A172 (cell line): ENCODE measurements around the gene MLIP. TPM values are rescaled to one million over a fixed set of nuclear protein-coding genes. Genes with fewer than 3 reads are reported as not detected.
"Not testable (repeated sequence)": the region's sequence is repeated elsewhere in the genome, so short reads cannot be mapped to it uniquely, and the experiment has no call there.

Experiments used
- DNase-seq: peaks from one replicate; pipeline ENCODE4 v3.0.0-alpha.2; 2015; ENCODE audit warnings: low spot score
- total RNA-seq: library from RNA; depleted of rRNA; stranded (reverse); fragments of >200 nt; shearing (Covaris generic); gene quantifications from 2 replicates; pipeline ENCODE4 v1.2.3, GENCODE V29; 2014; rRNA removed

Gene MLIP, protein sequence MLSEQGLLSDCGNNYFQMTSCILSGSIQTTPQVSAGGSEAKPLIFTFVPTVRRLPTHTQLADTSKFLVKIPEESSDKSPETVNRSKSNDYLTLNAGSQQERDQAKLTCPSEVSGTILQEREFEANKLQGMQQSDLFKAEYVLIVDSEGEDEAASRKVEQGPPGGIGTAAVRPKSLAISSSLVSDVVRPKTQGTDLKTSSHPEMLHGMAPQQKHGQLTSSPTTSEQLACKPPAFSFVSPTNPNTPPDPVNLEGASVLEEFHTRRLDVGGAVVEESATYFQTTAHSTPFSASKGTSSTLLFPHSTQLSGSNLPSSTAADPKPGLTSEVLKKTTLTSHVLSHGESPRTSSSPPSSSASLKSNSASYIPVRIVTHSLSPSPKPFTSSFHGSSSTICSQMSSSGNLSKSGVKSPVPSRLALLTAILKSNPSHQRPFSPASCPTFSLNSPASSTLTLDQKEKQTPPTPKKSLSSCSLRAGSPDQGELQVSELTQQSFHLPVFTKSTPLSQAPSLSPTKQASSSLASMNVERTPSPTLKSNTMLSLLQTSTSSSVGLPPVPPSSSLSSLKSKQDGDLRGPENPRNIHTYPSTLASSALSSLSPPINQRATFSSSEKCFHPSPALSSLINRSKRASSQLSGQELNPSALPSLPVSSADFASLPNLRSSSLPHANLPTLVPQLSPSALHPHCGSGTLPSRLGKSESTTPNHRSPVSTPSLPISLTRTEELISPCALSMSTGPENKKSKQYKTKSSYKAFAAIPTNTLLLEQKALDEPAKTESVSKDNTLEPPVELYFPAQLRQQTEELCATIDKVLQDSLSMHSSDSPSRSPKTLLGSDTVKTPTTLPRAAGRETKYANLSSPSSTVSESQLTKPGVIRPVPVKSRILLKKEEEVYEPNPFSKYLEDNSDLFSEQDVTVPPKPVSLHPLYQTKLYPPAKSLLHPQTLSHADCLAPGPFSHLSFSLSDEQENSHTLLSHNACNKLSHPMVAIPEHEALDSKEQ
- 0.81 and 1.1 TPM in 2 replicates for total RNA-seq

DNA sequence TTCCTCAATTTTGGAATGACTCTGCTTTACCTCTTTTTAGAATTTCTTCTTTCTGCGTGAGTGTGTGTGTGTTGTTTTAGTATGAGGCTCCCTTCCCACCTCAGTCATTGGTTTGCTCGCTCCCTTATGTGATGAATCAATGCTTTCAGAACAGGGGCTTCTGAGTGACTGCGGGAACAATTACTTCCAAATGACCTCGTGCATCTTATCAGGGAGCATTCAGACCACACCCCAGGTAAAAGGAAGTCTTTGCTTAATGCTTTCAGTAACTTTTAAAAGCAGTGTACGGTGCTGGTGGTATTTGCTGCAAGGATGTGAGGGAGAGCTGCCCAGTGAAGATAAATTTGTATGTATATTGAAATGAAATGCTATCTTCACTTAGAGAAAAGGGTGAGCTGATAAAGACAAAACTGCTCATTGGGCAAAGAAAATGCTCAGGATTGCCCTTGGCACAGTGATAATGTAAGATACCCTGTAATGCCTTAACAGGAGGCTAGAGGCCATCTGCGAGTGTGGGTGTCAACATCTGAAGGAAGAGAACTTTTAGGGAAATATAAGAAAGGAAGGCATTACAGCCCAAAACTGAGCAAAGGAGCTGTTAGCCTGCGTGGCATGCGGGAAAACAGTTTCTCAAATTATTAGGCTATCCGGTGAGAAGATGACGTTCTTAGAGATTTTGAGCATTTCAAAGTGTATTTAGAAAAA is at the start of gene MLIP:
Gene MLIP, plus strand, starts transcription at position 103 of the 705 bp plus-strand sequence. Its CDS starts 37 bp downstream, at position 140.
- DNase-seq: no peak

DNA sequence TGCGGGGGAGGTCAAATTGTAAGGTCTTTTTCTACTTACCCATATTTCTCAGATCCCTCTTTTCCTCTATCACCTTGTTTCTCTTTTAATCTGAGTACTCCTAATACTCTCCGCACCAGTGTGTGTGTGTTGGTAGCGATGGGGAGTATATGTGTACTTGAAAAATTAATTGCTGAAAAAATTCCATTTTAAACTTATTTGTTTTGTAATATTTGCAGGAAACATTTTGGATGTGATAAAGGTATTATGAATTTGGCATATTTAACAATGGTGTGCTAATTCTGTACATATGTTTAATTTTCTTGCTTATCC is 48.1 kb upstream of the MLIP start:
- no peak for DNase-seq

DNA sequence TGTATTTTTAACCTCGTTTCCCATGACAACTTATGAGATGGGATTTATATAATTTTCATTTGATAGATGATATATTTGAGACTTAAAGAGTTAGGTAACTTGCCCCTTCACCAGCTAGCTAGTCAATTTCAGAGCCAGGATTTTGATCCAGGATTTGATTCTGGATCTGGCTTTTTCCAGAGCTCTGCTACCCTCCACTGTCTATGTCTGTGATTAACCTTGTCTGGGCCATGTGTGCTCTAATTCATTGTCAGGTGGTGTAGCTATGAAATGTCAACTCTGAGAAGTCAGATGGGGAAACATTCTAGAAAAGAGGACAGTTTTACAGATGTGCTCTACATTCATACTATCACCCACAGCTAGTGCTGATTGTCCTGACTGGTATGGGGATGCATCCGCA is 42.5 kb upstream of the MLIP start:
- DNase-seq: no peak

DNA sequence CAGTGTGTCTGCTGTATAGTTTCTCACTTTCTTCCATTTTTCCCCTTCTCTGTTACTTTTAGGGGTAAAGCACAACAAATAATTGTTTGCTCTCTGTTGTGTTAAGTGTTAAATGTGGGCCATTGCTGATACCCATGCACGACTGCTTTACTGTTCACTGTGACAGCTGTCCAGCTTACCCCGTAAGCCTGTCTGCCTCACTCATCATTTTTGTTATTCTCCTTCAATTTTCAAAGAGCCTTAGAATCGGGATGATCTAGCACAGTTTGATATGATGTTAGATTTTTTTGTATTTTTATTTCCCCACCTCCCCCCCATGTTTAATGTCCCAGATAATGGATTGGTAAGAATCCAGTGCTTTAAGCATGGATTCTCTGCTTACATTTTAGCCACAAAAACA is 41.2 kb upstream of the MLIP start:
- no peak for DNase-seq

DNA sequence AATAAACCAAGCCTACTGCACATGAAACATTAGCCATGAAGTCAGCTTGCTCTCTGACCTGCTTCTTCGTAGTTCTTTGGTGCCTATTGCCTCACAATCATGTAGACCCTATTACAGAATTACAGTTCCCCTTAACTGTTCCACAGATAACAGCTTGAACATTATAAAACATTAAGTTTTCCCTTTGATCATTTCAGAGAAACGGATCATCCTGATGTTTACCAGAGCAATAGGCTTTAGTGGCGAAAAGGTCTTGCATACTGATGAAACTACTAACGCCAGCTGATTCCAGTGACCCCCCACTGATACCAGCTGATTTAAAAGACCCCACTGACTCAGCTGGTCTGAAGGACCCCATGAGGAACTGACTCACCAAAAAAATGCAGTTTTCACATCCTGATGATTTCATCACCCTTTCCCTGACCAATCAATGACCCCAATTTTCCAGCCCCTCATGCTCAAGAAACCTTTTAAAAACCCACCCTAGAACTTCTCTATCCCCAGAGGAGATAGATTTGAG is 39.4 kb upstream of the MLIP start:
- DNase-seq: no peak

DNA sequence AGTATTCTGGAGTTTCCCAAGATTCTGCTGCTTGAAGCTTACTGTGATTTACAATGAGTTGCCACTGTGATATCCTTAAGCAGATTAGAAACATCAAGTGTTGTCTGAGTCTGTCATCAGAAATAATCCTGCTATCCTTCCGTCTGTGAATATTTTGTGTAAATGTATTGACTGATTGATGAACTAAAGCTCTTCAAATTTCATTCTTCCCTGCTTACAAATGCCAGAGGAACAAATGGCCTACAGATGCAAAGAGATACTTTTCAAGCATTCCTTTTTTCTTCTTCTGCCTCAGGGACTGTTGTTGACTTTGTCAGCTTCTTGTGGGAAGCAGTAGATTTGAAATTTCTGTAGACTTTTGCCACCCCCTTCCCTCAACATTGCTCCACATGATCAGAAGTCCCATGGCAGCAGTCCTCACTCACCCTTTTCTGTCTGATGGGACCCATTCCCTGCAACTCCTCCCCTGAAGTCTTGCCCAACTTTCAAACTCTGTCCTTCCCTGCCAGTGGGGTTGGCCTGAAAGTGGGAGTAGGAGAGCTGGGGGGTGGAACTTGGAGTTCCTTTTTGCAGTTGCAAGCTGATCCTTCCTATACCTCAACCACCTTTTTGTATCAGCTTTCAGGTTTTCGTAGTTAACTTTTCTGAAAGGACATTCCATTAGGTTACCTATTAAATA is 38.5 kb upstream of the MLIP start:
- DNase-seq: no peak

DNA sequence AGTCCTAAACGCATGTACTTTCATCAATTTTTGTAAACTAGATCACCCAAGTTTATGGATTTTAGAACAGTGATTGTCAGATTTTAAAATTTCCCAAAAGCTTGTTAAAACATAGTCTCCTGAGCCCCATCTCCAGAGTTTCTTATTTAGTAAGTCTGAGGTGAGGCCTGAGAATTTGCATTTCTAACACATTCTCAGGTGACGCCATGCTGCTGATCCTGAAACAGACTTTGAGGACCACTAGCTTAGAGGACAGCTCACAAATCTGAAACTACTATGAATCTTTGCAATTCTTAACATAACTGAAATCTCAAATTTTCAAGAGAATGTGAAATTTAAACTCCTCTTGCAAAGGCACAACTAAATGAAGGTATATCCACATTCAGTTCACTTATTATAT is 37.8 kb upstream of the MLIP start:
- no peak for DNase-seq

DNA sequence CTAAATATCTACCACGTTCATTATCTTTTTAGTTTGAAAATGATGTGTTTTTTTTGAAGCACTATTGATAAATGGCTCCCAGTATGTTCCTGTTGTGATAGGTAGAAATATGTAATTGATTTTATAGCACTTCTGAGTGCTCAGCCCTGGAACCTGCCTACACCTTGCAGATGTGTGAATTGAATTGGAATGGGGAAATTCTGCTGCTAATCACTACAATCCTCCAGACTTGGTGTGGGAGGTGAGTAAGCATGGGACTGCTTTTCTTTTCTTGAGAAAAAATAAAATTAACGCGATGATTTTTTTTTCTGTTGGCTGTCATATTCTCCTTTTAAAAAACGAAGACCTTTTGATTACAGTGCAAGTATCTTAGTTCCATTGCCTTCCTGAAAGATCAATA is 37.1 kb upstream of the MLIP start:
- DNase-seq: no peak

DNA sequence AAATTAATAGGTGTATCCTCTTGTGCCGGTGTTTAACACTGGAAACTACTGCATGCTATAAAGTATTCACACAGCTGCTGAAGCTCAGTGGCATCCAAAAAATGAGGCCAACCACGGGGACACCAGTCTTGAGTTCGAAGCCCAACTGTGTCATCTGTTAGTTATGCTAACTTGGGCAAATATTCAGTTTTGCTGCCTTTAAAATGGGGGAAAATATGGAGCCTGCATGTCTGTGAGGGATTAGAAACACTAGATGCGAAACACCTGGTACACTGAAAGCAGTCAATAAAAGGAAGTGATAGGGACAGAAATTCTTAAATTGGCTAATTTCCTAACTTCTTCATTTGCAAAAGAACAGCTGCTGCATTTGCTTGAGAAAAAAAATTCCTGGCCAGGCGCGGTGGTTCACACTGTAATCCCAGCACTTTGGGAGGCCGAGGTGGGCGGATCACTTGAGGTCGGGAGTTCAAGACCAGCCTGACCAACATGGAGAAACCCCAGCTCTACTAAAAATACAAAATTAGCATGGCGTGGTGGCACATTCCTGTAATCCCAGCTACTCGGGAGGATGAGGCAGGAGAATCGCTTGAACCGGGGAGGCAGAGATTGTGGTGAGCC is 36.6 kb upstream of the MLIP start:
- no peak for DNase-seq

DNA sequence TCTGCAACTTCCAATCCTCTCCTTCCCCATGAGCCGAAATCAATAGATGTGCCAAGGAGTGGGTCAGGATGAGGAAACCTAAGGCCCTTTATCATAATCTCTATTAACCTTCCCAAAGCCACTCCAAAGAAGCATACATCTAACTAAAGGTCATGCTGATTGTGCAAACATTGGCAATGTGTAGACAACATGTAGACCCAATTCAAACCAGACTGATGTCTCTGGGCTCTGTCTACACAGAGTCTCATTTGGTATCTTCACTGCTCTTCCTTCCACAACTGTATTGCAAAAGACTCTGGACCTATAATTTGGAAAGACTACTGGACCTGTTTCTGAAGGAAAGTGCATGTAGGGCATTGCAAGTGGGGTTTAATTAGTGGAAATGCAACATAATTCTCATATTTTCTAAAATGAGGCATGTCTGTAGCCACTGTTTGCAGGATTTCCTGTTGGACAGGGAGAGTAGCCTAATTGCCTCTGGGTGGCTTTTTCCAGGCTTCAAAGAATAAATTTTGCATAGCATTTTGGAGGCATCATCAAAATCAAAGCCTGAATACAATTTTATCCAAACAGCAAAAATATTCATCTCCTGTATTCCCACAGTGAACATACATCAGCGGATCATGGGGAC is 35.0 kb upstream of the MLIP start:
- no peak for DNase-seq

DNA sequence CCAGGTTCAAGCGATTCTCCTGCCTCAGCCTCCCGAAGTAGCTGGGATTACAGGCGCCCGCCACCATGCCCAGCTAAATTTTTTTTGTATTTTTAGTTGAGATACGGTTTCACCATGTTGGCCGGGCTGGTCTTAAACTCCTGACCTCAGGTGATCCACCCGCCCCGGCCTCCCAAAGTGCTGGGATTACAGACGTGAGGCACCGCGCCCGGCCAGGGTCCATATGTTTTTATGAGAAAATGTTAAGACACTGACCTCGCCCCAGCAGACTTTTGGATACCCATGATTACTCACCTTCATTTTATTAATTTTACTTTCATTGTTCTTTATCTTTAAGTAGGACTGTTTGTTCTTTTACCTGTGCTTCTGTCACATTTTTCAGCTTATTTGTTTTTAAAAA is 29.7 kb upstream of the MLIP start:
- not testable (repeated sequence) for DNase-seq

DNA sequence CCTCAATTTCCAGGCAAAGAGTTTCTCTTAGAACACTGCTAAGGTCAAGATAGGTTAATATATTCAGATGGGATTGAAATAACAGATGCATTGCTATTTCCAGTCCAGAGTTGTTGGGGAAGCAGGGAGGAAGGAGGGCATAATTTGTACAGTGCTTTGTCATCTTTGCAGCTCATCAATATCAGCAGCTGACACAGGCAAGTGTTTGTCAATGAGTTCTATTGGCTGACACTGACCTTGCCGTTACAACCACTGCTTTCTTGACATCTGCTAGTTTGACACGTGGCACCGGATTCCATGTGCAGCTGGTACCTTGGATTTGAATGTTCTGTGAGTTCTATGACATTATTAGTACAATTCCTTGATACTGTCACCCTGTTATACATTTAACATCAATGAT is 28.0 kb upstream of the MLIP start:
- no peak for DNase-seq

DNA sequence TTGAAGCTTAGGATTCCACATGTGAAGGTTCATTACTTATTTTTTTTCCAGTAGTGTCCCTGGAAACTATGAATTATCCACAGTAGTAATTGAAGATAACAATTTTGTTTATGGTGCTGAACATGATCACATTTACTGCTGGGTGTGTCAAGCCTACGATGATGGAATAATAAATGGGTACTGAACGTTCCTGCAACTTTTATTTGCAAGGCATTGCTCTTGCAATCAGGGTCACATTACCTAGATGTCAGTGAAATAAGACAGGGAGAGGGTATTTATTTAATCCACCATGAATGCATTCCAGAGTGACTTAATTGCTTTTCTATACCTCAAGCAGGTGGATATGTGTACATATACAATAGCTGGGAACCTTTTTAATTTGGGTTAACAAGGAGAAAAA is 27.0 kb upstream of the MLIP start:
- no peak for DNase-seq

DNA sequence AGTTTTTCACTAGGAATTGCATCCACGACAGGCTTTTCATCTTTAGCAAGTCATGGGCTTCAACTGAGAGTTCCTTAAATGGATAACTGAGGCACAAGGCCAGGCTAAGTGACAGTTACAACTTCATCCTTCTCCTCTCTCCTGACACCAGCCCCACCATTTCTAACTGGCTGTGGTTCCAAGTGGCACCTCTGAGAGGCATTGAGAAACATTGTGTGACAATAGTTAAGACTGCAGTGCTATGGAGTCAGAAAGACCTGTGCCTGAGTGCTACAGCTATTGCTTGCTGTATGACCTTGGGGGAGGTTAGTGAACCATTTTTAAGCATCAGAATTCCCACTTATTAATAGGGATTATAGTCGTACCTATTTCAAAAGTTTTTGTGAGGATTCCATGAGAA is 26.2 kb upstream of the MLIP start:
- DNase-seq: no peak

DNA sequence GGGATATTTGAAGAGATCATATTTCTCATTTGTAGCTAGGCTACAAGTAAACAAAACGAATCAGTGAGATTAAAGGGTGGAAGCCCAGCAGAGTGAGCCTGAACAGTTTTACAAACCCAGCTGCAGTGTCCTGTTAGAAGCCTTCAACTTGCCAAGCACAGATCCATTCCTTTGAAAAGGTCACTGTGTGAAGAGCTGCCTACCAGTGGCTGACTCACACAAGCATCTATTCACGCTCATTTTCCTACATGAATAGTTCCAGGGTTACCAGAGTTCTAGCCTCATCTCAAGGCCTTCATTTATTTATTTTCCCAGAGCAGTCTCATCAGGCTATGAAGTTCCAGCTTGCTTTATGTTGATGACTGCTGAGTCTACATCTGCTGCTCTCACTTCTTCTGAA is 25.7 kb upstream of the MLIP start:
- no peak for DNase-seq

DNA sequence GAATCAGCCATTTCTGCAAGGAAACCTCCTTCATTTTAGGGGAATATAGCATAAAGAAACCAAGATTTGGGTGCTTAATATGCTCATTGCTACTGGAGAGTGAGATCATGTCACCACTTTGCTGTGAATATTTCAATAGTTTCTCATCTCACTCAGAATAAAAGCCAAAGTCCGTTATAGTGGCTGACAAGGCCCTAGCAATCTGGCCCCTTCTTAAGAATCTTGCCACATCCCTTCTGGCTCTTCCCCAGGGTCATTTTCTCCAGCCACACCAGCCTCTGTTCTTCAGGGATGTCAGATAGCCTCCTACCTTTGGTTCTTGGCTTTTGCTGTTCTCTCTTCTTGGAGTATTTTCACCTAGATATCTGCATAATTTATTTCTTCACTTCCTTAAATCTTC is 24.8 kb upstream of the MLIP start:
- DNase-seq: no peak

DNA sequence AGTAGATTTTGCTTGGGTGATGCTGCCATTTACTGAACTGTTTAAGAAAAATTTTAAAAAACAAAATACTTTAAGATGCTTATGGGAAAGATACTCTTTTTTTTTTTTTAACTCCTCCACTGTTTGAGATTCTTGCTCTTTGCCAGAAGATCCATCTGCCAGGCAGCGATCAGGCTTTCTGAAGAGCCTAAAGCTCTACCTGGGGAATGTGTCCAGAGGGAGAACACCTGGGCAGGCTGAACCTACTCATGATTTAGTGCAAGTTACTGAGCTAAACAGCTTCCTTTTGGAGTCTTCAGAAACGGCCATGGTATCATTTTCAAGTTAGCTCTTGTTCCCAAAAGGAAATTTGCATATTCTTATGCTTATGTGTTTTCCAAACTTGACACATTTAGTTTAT is 23.5 kb upstream of the MLIP start:
- DNase-seq: no peak

DNA sequence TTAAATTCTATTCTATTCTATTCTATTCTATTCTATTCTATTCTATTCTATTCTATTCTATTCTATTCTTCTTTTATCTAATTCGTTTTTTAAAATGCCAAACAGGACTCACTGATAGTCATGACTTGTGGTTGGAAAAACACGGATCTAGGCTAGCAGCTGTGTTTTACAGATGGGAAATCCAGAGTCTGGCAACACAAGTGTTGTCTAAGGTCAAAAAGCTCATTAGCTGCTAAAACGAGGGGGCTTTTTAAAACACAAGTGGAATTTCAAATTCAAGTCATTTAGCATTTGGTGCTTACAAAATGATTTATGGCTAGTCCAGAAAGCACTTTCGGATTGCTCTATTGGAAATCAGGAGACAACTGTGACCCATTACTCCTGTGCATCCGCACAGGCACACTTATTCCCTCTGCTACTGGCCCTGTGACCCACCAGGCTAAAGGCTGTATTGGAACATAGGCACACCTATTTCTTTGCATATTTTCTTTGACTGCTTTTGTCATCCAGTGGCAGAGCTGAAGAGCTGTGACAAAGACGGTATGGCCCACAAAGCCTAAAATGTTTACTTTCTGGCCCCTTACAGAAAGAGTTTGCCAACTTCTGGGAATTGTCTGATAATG is 17.8 kb upstream of the MLIP start:
- no peak for DNase-seq

DNA sequence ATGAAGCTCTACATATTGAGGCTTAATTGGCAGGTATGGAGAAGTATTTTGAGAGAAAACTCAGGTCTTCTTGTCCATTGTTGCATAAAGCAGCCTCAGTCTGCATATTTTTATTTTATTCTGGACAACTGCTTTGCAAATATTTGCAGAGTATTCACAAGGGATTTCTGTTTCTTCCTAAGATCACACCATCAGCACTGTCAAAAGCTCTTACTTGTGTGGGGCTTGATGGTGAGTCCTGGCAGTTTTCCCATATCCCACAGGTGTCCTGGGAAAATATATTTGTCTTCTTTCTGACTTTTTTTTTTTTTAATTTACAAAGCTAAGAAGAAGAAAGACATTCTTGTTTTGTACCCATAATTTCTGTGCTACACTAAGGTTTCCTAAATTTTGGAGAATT is 16.9 kb upstream of the MLIP start:
- no peak for DNase-seq

DNA sequence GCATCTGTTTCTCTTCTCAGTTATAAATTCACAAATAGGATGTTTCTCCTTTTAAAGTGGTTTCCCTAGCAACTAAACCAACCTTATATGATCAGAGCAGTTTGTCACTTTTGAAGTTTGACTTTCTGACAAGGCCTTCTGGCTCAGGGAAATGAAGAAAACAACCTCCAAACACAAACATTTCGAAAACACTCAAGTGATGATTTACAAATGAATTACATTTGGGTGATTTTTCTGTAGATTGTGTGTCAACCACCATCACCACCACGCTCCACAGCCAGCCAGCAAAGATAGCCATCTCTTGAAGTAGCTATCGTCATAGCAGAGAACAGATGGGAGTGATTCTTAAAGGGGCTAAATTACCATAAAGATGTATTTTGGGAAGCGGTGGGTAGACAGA is 16.5 kb upstream of the MLIP start:
- no peak for DNase-seq
